ENCODE measurements around the gene ZNF440.
"Not testable (repeated sequence)": the region's sequence is repeated elsewhere in the genome, so short reads cannot be mapped to it uniquely, and the experiment has no call there.

ZNF440 gene

DNA sequence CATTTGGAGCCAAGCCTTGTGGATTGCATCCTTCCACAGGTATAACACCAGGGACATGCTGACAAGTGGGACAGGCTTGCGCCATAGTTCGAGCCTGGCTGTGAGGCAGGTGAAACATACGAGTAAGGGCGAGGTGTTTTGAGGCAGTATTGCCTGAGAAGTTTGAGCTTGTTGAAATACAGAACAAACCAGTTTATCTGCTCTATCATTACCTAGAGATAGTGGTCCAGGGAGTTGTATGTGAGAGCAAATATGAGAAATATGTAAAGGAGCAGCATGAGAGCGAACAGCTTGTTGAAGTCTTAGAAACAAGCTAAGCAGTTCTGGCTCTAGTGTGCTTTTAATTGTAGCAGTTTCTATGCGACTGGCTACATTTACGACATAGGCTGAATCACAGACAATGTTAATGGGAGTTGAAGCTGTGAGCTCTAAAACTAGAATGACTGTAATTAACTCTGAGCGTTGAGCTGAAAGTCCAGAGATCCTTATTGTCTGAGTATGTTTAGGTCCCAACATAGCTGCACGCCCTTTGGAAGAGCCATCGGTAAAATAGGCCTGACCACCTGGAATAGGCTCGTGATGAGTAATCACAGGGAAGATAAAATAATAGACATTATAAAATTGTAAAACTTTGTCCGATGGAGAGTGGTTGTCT is 42.6 kb downstream of the ZNF440 start:
- Mint-ChIP-seq H3K27me3 (no peaks in the 10 kb centered on the region), H3K4me1 (peaks cover 3% of the 10 kb centered on the region), H3K4me3 (no peak overlapping the region), H3K27ac (no peak overlapping the region), H3K9me3 (peaks cover 27% of the 10 kb centered on the region), H3K36me3 (peaks cover 41% of the 10 kb centered on the region)

DNA sequence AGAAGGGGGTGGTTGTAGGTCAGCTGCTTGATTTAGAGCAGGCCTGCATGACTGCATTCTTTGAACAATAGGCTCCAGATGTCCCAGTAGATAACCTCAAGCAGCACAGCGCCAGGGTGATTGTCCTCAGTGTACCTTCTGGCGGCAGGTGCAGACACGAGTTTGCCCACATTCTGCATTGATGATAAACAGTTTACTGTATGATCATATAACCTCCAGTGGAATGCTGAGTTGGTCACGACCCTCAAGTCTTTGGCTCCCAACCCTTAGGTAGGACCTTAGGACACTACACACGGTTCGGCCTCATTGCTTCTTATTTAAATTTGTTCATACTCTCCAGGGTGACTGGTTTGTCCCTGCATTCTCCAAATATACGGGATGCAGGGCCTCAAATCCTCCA is 46.6 kb downstream of the ZNF440 start:
- Mint-ChIP-seq H3K9me3 (peaks cover 25% of the 10 kb centered on the region), H3K36me3 (peaks cover 55% of the 10 kb centered on the region), H3K4me1 (peaks cover 3% of the 10 kb centered on the region), H3K4me3 (no peak overlapping the region), H3K27me3 (no peaks in the 10 kb centered on the region), H3K27ac (no peak overlapping the region)

DNA sequence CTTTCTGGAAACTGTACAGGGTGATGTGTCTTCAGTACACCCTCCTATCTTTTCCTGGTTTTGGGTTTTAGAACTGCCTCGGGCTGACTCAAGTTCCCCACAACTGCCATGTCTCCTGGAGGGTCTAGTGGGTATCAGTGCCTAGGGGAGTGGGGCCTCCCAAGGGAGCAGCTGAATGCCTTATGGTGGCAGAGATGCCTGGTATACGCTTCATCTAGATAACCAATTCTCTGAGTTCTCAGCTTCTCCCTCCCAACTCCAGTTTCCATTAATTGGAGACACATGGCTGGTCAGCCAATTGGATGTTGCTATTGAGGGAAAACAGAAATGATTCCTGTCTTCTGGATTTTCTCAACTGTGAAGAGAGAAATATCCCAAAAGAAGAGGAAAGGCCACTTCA is 47.2 kb downstream of the ZNF440 start:
- Mint-ChIP-seq H3K9me3 (peaks cover 19% of the 10 kb centered on the region), H3K4me3 (no peak overlapping the region), H3K27ac (no peak overlapping the region), H3K4me1 (no peaks in the 10 kb centered on the region), H3K36me3 (peaks cover 57% of the 10 kb centered on the region), H3K27me3 (no peaks in the 10 kb centered on the region)

DNA sequence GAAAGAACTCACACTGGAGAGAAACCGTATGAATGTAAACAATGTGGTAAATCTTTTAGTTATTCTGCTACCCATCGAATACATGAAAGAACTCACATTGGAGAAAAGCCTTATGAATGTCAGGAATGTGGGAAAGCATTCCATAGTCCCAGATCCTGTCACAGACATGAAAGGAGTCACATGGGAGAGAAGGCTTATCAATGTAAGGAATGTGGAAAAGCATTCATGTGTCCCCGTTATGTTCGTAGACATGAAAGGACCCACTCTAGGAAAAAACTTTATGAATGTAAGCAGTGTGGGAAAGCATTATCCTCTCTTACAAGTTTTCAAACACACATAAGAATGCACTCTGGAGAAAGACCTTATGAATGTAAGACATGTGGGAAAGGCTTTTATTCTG is 53.7 kb downstream of the ZNF440 start:
- not testable (repeated sequence) for H3K4me3 Mint-ChIP-seq, H3K27ac Mint-ChIP-seq, H3K27me3 Mint-ChIP-seq, H3K4me1 Mint-ChIP-seq
- H3K9me3 Mint-ChIP-seq: peaks cover 15% of the 10 kb centered on the region
- H3K36me3 Mint-ChIP-seq: peaks cover 62% of the 10 kb centered on the region

DNA sequence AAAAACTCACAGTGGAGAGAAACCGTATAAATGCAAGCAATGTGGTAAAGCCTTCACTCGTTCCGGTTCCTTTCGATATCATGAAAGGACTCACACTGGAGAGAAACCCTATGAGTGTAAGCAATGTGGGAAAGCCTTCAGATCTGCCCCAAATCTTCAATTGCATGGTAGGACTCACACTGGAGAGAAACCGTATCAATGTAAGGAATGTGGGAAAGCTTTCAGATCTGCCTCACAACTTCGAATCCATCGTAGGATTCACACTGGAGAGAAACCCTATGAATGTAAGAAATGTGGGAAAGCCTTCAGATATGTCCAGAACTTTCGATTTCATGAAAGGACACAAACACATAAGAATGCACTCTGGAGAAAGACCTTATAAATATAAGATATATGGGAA is 54.1 kb downstream of the ZNF440 start:
- H3K9me3 Mint-ChIP-seq: peaks cover 15% of the 10 kb centered on the region
- peaks cover 60% of the 10 kb centered on the region for H3K36me3 Mint-ChIP-seq
- H3K27me3 Mint-ChIP-seq: no peaks in the 10 kb centered on the region
- H3K27ac Mint-ChIP-seq: no peak overlapping the region
- H3K4me3 Mint-ChIP-seq: no peak overlapping the region
- H3K4me1 Mint-ChIP-seq: no peaks in the 10 kb centered on the region

DNA sequence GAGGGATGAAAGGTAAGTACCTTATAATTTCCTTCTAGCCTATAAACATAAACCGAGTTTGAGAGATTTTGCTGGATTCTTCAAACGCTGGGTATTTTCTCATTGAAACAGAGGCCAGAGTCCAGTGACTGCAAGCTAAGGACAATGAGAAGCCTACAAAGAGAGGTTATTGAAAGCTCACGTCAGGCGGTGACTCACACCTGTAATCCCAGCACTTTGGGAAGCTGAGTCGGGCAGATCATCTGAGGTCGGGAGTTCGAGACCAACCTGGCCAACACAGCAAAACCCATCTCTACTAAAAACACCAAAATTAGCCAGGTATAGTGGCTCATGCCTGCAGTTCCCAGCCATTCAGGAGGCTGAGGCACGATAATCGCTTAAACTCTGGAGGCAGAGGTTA is 58.6 kb downstream of the ZNF440 start:
- Mint-ChIP-seq H3K36me3 (peaks cover 25% of the 10 kb centered on the region), H3K4me3 (no peak overlapping the region), H3K27me3 (no peaks in the 10 kb centered on the region), H3K9me3 (peaks cover 15% of the 10 kb centered on the region), H3K4me1 (no peaks in the 10 kb centered on the region), H3K27ac (no peak overlapping the region)

DNA sequence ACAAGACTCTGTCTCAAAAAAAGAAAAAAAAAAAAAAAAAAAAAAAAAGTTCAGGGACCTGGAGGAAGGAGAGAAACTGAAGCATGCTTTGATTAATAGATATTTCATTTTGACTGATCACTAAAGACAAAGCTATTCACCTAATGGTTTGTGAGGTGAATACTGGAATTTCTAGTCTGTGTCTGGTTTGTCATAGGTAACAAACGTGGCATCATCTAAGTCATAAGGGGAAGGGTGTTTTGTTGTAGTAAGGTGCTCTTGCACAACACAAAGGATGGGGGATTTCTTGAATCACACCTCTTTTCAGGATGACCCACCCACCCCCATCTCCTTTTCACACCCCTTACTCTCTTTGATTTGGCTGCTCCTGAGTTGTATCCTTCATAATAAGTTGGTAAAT is 59.7 kb downstream of the ZNF440 start:
- no peak overlapping the region for H3K4me3 Mint-ChIP-seq
- H3K4me1 Mint-ChIP-seq: no peaks in the 10 kb centered on the region
- no peak overlapping the region for H3K27ac Mint-ChIP-seq
- peaks cover 8% of the 10 kb centered on the region for H3K9me3 Mint-ChIP-seq
- H3K27me3 Mint-ChIP-seq: no peaks in the 10 kb centered on the region
- peaks cover 14% of the 10 kb centered on the region for H3K36me3 Mint-ChIP-seq

DNA sequence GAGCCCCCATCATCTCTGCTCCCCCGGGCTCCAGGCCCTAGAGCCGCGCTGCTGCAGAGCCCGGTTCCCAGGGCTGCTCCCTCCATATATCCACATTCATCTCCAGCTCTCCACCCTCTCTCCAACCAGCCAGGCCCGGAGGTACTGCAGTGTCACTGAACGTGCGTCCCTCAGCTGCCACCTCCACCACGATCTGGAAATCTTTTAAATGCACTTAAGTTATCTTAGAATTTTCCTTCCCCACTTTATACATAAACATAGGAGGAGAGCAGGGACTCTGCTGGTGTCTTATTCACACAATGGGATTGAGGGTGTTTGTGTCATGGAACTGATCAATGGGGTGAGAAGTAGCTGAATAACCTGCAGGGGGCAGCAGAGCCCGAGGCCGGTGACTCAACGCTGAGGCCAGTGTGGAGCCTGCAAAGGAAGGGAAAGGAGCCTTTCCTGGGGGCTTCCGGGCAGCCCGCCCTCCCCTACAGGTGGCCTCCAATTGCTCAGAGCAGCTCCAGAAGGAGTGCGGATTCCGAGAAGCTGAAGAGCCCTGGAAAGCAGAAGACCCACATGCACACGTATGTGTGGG is 65.7 kb downstream of the ZNF440 start:
- H3K36me3 Mint-ChIP-seq, H3K4me3 Mint-ChIP-seq, H3K27ac Mint-ChIP-seq, H3K4me1 Mint-ChIP-seq, H3K27me3 Mint-ChIP-seq, H3K9me3 Mint-ChIP-seq: not testable (repeated sequence)

DNA sequence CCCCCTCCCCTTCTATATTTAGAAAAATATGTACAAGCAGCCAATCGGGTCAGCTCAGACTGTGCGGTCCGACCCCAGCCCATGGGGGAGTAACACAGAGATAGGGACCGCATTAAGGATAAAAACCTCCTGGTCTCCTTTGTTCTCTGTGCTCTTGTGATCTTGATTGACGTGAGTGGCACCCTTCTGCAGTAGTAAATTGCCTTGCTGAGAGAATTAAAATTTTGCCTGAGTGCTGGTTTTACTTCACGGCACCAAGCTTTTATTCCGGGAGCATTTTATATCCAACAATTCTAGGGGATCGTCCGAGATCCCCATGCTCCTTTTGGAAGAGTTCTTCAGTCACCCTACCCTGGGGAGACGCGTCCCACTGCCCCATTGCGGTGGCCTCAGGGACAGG is 66.5 kb downstream of the ZNF440 start:
- H3K9me3 Mint-ChIP-seq: no peaks in the 10 kb centered on the region
- H3K27me3 Mint-ChIP-seq: no peaks in the 10 kb centered on the region
- no peak overlapping the region for H3K27ac Mint-ChIP-seq
- H3K4me1 Mint-ChIP-seq: no peaks in the 10 kb centered on the region
- H3K36me3 Mint-ChIP-seq: no peaks in the 10 kb centered on the region
- no peak overlapping the region for H3K4me3 Mint-ChIP-seq

DNA sequence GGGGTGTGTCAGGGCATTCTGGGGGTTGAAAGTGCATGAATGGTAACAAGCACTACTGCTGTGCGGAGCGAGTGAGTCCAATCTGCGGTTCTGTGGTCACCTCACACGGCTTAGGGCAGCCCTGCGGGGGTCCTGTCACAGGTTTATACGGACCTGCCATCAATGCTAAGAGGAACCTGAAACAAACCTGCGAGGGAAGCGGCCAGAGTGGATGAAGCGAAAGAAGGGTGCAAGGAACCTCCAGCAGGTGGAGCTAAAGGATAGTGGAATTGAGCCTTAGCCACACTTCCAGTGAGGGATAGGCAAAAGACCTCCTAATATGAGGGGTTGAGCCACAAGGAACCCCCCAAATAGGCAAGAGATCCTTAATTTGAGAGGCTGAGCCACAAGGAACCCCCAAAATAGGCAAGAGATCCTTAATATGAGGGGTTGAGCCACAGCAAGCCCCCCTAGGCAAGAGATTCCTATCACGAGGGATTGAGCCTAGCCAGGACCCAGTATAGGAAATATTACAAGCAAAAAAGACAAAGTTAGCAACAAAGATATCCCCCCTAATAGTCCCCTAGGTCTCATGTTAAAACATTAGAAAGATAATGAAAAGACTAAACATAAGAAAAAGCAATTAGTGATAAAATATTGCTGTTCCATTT is 67.2 kb downstream of the ZNF440 start:
- Mint-ChIP-seq H3K27me3 (no peaks in the 10 kb centered on the region), H3K4me3 (no peak overlapping the region), H3K4me1 (no peaks in the 10 kb centered on the region), H3K9me3 (no peaks in the 10 kb centered on the region), H3K36me3 (no peaks in the 10 kb centered on the region), H3K27ac (no peak overlapping the region)

DNA sequence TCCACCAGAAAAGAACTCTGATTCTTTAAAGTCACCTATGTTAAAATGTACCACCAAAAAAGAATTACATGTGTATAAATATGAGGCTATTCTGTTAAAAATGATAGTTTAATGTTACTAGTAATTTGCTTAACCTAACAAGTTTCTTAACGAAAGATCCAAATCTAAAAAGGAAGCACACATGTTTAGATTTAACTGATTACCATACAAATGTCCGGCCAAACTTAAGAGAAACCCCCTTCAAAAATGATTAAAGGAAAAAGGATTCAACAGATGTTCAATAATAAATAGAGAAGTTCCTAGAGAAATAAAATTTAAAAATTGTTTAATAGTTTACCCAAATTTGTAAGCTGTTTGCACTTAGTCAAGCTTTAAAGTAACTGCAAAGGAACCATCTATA is 68.5 kb downstream of the ZNF440 start:
- Mint-ChIP-seq H3K4me3 (no peak overlapping the region), H3K27ac (no peak overlapping the region), H3K4me1 (peaks cover 5% of the 10 kb centered on the region), H3K9me3 (no peaks in the 10 kb centered on the region), H3K36me3 (no peaks in the 10 kb centered on the region), H3K27me3 (no peaks in the 10 kb centered on the region)

Data from activated naive CD4-positive, alpha-beta T cell treated with anti-CD3 and anti-CD28 coated beads, Interleukin-2, amount 50 U/mL, for 24 hours (primary cell).